ENCODE data around the gene DEDD. TPM values are rescaled to one million over a fixed set of nuclear protein-coding genes. Genes with fewer than 3 reads are reported as not detected.

The DEDD gene
- total and polyA plus RNA-seq, 2 donors (not counting 1 experiment from before 2014, with no cell fraction given), result 35.9 to 40.8 TPM

DNA sequence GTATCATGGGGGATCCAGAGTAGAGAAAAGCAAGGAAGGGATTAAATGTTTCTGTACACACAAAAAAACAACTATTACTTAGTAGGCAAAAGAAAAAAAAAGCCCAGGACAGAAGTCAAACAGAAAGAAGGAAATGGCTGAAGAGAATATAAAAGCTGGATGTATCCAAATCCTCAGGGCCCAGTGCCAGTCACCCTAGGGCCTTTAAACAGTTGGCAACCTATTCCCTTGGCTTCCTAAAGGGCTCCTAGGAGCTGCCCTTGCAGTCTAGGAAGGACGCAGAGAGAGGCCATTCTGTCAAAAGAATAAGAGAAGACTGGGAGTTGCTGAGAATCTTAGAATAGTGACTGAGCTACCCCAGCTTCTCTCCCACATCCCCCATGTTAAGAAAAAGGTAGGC lies 39.9 kb upstream of the DEDD start:
- POLR2A ChIA-PET, result no interaction called here
- H2AFZ ChIP-seq (ENCODE audit: insufficient read depth, low read depth, low read length, poor library complexity, severe bottlenecking), result no peak overlapping the region
- H3K4me1 ChIP-seq (ENCODE audit: control insufficient read depth in 2 of 2, insufficient read depth in 2 of 2, low read length in 2 of 2), result peaks cover 16 to 22% of the 10 kb centered on the region in 2 donors
- intact Hi-C loops (cut with micrococcal nuclease), result no loop called here
- no CpG with 5 or more reads among the region's 1 CpG for WGBS (ENCODE audit: insufficient coverage)
- no peak for TF ChIP-seq EZH2 (IDR thresholded peaks at IDR 0.05; ENCODE audit: borderline replicate concordance, insufficient read depth, low read depth, low read length, poor library complexity, severe bottlenecking)
- TF ChIP-seq, protein P1, sequence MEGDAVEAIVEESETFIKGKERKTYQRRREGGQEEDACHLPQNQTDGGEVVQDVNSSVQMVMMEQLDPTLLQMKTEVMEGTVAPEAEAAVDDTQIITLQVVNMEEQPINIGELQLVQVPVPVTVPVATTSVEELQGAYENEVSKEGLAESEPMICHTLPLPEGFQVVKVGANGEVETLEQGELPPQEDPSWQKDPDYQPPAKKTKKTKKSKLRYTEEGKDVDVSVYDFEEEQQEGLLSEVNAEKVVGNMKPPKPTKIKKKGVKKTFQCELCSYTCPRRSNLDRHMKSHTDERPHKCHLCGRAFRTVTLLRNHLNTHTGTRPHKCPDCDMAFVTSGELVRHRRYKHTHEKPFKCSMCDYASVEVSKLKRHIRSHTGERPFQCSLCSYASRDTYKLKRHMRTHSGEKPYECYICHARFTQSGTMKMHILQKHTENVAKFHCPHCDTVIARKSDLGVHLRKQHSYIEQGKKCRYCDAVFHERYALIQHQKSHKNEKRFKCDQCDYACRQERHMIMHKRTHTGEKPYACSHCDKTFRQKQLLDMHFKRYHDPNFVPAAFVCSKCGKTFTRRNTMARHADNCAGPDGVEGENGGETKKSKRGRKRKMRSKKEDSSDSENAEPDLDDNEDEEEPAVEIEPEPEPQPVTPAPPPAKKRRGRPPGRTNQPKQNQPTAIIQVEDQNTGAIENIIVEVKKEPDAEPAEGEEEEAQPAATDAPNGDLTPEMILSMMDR (IDR thresholded peaks at IDR 0.05), result no peak
- ATAC-seq (ENCODE audit: low read depth) (no peak), DNase-seq (no peak)
- CTCF ChIA-PET, result no interaction called here
- H3K9me3 ChIP-seq (ENCODE audit: control extremely low read depth in 1 of 3, control insufficient read depth in 2 of 3, insufficient read depth in 1 of 3, low read length in 2 of 3), result no peaks in the 10 kb centered on the region
- peaks cover 3 to 66% of the 10 kb centered on the region in 2 experiments for H3K36me3 ChIP-seq (replicated peaks in 1 of 2; ENCODE audit: control extremely low read depth in 1 of 2, control insufficient read depth in 1 of 2, extremely low read depth in 1 of 2, insufficient read depth in 2 of 2, low read length in 1 of 2)
- H3K27me3 Mint-ChIP-seq, result no peaks in the 10 kb centered on the region
- H3K4me3 Mint-ChIP-seq, result no peak overlapping the region
- H3K27ac ChIP-seq (ENCODE audit: low read length in 2 of 2), result no peak overlapping the region
- no peak overlapping the region for H3K4me3 ChIP-seq (ENCODE audit: control extremely low read depth in 1 of 5, extremely low read depth in 1 of 5, insufficient read depth in 1 of 5, low read depth in 2 of 5, low read length in 4 of 5)
- no peaks in the 10 kb centered on the region for H3K27me3 ChIP-seq (replicated peaks in 1 of 4; ENCODE audit: control extremely low read depth in 1 of 4, control insufficient read depth in 3 of 4, insufficient read depth in 4 of 4, low read length in 3 of 4)
- no peak overlapping the region for H3K27ac Mint-ChIP-seq
- H3K4me2 ChIP-seq (replicated peaks; ENCODE audit: low read depth, low read length, poor library complexity, severe bottlenecking), result no peak overlapping the region
- no peak overlapping the region for H3K9ac ChIP-seq (ENCODE audit: low read length)
- H3K4me1 Mint-ChIP-seq, result peaks cover 42% of the 10 kb centered on the region
- H3K9me3 Mint-ChIP-seq (ENCODE audit: insufficient read depth), result no peaks in the 10 kb centered on the region
- H3K79me2 ChIP-seq (ENCODE audit: control insufficient read depth, insufficient read depth, low read length), result peaks cover 34% of the 10 kb centered on the region
- peaks cover 14% of the 10 kb centered on the region for H4K20me1 ChIP-seq (ENCODE audit: control insufficient read depth, insufficient read depth, low read length, poor library complexity, severe bottlenecking)

DNA sequence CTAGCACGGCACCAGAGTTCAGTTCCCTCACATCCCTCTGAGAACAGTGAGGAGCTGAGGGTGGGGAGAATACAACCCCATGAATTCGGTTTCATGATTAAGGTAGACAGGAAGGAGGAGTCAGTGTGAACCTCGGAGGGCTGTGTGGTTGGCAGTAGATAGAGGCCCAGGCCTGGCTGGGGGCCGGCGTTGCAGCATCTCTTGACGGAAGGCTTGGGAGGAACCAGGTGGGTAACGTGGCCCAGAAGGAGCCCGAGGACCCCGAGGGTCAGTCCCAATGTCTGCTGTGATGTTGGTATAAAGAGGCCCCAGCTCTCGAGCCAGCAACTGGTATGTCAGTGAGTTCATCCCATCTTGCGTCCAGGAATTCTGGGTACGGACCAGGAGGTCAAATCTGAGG lies 39.2 kb upstream of the DEDD start:
- Histone ChIP-seq H4K20me1 (ENCODE audit: control insufficient read depth, insufficient read depth, low read length, poor library complexity, severe bottlenecking) (peaks cover 12% of the 10 kb centered on the region), H3K4me2 (replicated peaks; ENCODE audit: low read depth, low read length, poor library complexity, severe bottlenecking) (no peak overlapping the region), H3K27me3 (replicated peaks in 1 of 4; ENCODE audit: control extremely low read depth in 1 of 4, control insufficient read depth in 3 of 4, insufficient read depth in 4 of 4, low read length in 3 of 4) (no peaks in the 10 kb centered on the region), H3K4me1 (ENCODE audit: control insufficient read depth in 2 of 2, insufficient read depth in 2 of 2, low read length in 2 of 2) (peaks cover 21 to 26% of the 10 kb centered on the region in 2 donors), H3K9me3 (ENCODE audit: control extremely low read depth in 1 of 3, control insufficient read depth in 2 of 3, insufficient read depth in 1 of 3, low read length in 2 of 3) (no peaks in the 10 kb centered on the region), H3K36me3 (replicated peaks in 1 of 2; ENCODE audit: control extremely low read depth in 1 of 2, control insufficient read depth in 1 of 2, extremely low read depth in 1 of 2, insufficient read depth in 2 of 2, low read length in 1 of 2) (peaks cover 3 to 66% of the 10 kb centered on the region in 2 experiments), H2AFZ (ENCODE audit: insufficient read depth, low read depth, low read length, poor library complexity, severe bottlenecking) (no peak overlapping the region), H3K9ac (ENCODE audit: low read length) (no peak overlapping the region), H3K79me2 (ENCODE audit: control insufficient read depth, insufficient read depth, low read length) (peaks cover 35% of the 10 kb centered on the region), H3K27ac (ENCODE audit: low read length in 2 of 2) (no peak overlapping the region), H3K4me3 (ENCODE audit: control extremely low read depth in 1 of 5, extremely low read depth in 1 of 5, insufficient read depth in 1 of 5, low read depth in 2 of 5, low read length in 4 of 5) (no peak overlapping the region)
- intact Hi-C loops (cut with micrococcal nuclease), result no loop called here
- H3K9me3 Mint-ChIP-seq (ENCODE audit: insufficient read depth), result no peaks in the 10 kb centered on the region
- H3K27ac Mint-ChIP-seq, result no peak overlapping the region
- no peak for TF ChIP-seq EZH2 (IDR thresholded peaks at IDR 0.05; ENCODE audit: borderline replicate concordance, insufficient read depth, low read depth, low read length, poor library complexity, severe bottlenecking)
- TF ChIP-seq, protein P1 (IDR thresholded peaks at IDR 0.05), result no peak
- ChIA-PET POLR2A (no interaction called here), CTCF (interaction anchor here (0.5 to 1.2 kb wide), 2 partner anchors 11 to 19 kb away, joined by 5 read pairs; no protein-coding TSS in a partner anchor)
- DNase-seq, result no peak
- H3K27me3 Mint-ChIP-seq, result no peaks in the 10 kb centered on the region
- no peak overlapping the region for H3K4me3 Mint-ChIP-seq
- no peak for ATAC-seq (ENCODE audit: low read depth)
- peaks cover 42% of the 10 kb centered on the region for H3K4me1 Mint-ChIP-seq
- WGBS (ENCODE audit: insufficient coverage), result 90% methylated on average over 11 of the region's 12 CpGs
